Fibroblast of the aortic adventitia (primary cell): Measurements from ENCODE around the gene EFTUD2. TPM values are rescaled to one million over a fixed set of nuclear protein-coding genes. Genes with fewer than 3 reads are reported as not detected.

Experiments
- DNase-seq: peaks from one replicate; pipeline ENCODE4 v3.0.0-alpha.2; 2010; ENCODE audit warnings: low read depth
- H3K4me3 ChIP-seq: 2 replicates; pipeline ENCODE4 v1.5.1; 2011; ENCODE audit warnings: low read depth, mild to moderate bottlenecking, control low read depth, low read length, moderate library complexity
- total RNA-seq: library from RNA; depleted of rRNA; stranded (reverse); fragments of >200 nt; gene quantifications from 2 replicates; pipeline ENCODE4 v1.2.3, GENCODE V29; 2012; ENCODE audit warnings: low replicate concordance
- TF ChIP-seq, protein P1 (sequence below): IDR thresholded peaks from 2 replicates; pipeline ENCODE4 v1.5.1; 2011; ENCODE audit warnings: mild to moderate bottlenecking, low read length, control low read depth, inconsistent platforms; ENCODE audit not compliant: insufficient read depth

EFTUD2 gene
- total RNA-seq, 1 donor: 79.9 TPM

- TF ChIP-seq, protein P1, sequence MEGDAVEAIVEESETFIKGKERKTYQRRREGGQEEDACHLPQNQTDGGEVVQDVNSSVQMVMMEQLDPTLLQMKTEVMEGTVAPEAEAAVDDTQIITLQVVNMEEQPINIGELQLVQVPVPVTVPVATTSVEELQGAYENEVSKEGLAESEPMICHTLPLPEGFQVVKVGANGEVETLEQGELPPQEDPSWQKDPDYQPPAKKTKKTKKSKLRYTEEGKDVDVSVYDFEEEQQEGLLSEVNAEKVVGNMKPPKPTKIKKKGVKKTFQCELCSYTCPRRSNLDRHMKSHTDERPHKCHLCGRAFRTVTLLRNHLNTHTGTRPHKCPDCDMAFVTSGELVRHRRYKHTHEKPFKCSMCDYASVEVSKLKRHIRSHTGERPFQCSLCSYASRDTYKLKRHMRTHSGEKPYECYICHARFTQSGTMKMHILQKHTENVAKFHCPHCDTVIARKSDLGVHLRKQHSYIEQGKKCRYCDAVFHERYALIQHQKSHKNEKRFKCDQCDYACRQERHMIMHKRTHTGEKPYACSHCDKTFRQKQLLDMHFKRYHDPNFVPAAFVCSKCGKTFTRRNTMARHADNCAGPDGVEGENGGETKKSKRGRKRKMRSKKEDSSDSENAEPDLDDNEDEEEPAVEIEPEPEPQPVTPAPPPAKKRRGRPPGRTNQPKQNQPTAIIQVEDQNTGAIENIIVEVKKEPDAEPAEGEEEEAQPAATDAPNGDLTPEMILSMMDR: no peak
- no peak for DNase-seq
These were observed 41.5 kb upstream of the EFTUD2 start for GRCh38 chr17:44940768-44941167.

GRCh38 chr17:44940317-44940716 lies 41.1 kb upstream of the EFTUD2 start:
- peak; percentile 57 for DNase-seq
- TF ChIP-seq, protein P1: no peak
- no peak overlapping the region for H3K4me3 ChIP-seq

More at GRCh38 chr17:44940768-44941167, 41.5 kb upstream of the EFTUD2 start:
- no peak overlapping the region for H3K4me3 ChIP-seq

DNA sequence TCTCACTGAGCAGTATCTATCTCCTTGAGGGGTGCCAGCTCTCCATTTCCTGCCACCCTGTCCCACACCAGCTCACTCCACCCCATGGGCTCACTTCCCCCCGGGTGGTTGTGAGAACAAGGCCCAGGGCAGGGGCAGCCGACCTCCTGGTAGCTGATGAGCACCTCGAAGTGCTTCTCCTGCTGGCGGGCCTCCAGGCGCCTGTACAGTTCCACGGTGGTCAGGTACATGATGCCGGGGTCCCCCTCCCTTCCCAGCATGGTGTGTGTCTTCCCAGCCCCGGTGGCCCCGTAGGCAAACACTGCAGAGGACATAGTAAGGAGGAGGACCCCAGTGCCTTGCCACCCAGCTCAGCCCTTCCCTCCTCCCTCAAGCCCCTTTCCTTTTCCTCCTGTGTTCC lies 35.9 kb upstream of the EFTUD2 start:
- DNase-seq: no peak
- H3K4me3 ChIP-seq: no peak overlapping the region
- TF ChIP-seq, protein P1: no peak

DNA sequence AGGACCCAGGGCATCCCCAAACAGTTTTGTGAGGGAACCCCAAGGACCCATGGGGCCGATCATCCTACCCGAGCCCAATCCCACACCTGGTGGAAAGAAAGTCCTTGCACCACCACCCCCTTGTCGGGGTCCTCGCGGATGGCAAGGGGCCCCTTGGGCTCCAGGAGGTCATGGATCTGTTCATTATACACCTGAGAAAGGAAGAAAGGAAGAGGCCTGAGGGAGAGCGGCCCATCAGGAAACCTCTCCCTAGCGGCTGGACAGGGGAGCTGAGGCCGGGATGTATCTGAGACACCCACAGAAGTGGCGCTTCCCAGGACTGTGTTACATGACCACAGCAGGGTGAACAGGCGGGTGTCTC lies 35.5 kb upstream of the EFTUD2 start:
- TF ChIP-seq, protein P1: no peak
- DNase-seq: no peak

DNA sequence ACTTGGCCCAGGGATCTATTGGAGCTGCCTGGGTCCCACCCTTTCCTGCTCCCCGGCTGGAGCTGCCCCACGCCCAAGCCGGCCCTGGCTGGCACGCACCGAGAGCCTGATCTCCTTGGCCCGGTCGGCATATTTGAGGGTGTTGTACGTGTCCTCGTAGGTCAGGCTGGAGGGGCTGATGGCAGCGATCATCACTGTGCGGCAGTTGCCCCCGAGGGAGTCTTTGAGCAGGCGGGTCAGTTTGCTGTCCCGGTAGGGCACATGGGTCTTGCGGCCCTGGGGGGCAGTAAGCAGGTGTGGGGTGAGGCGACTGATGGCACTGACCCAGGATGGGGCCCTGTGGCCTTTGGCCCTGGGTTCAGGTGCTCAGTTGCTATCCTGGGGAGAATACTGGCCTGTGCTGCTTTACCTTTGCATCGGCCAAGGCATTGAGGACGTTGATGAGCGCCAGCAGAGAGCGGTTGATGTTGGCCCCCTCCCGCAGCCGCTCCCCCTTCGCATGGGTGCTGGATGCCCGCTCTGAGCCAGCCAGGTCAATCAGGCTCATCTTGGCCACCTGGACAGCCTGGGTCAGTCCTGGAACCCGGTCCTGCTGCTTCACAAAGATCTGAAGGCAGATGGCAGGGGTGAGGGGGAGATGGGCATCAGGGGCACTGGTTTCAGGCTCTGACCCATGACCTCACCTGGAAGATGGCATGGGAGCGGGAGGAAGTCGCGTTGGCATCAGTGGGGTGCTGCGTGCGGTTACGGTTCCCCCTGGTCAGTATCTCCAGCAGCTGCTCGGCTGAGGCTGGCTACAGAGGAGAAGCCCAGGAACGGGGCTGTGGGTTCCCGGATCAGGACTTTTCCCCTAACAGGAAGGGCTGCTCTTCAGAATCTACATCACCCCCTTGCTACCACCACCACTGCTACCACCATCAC lies 34.8 kb upstream of the EFTUD2 start:
- no peak for DNase-seq
- TF ChIP-seq, protein P1: no peak
- H3K4me3 ChIP-seq: no peak overlapping the region

More for the DNA sequence above, 35.5 kb upstream of the EFTUD2 start:
- H3K4me3 ChIP-seq: no peak overlapping the region

- no peak overlapping the region for H3K4me3 ChIP-seq
- DNase-seq: no peak
- TF ChIP-seq, protein P1: no peak
These were observed 33.5 kb upstream of the EFTUD2 start for GRCh38 chr17:44932787-44933097.
